Measurements from ENCODE around the gene RPS21. TPM values are rescaled to one million over a fixed set of nuclear protein-coding genes. Genes with fewer than 3 reads are reported as not detected.

The RPS21 gene
- total RNA-seq, 1 donor from 2014 or later, result 1,907 TPM

DNA sequence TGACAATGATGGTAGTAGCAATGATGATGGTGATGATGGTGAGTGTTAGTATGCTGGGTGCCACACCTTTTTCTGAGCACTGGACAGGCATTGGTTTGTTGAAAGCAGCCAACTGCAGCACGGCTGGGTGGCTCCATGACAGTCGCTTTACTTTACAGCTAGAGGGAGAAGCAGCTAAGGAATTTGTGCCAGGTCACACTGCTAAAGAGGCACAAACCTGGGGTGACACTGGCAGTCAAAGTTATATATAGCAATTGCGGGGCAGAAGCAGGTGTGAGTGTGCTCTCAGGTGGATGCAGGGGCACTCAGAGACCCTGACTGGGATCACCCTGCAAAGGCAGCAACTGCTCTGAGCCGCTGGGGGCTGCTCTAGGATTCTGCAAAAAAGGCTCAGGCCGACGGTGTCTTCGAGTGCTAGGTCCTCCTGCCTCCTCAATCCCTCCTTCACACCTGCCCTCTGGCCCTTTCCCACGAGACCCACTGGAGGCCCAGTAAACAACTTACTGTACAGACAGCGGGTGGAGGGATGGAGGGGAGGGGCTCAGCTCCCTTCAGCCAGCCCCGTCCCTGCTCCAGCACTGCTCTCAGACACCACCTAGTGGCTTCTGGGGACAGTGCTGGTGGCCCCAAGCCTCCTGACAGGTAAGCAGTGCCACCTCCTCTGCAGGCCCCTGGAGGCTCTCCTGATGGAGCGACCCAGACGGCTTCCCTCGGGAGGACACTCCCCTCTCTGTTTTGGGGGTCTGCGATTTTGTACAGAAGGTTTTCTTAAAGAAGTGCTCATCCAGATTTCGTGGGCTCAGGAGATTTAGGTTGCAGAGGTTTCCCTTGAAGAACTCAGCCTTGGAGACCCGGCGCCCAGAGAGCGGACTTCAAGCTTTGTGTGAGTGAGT lies 4.4 kb upstream of the RPS21 start:
- DNase-seq (ENCODE audit: low spot score), result peak; percentile 73
- Mint-ChIP-seq H3K4me3 (peak overlapping the region; percentile 30), H3K27me3 (ENCODE audit: insufficient read depth) (no peaks in the 10 kb centered on the region), H3K27ac (peak overlapping the region; percentile 4), H3K4me1 (ENCODE audit: low read depth) (peaks cover 19% of the 10 kb centered on the region), H3K9me3 (peaks cover 5% of the 10 kb centered on the region), H3K36me3 (ENCODE audit: low read depth) (peaks cover 17% of the 10 kb centered on the region)
- intact Hi-C loops (cut with micrococcal nuclease), result loop anchor here (1.0 to 10.0 kb wide), 3 partner anchors 80 to 372 kb away; partner anchors contain the start of gene ADRM1

GRCh38 chr20:62387219-62387913 lies 463 bp downstream of the RPS21 start:
- H3K4me3 Mint-ChIP-seq, result peak overlapping the region; percentile 93
- peaks cover 39% of the 10 kb centered on the region for H3K4me1 Mint-ChIP-seq (ENCODE audit: low read depth)
- no peak for DNase-seq (ENCODE audit: low spot score)
- peaks cover 40% of the 10 kb centered on the region for H3K36me3 Mint-ChIP-seq (ENCODE audit: low read depth)
- no peaks in the 10 kb centered on the region for H3K27me3 Mint-ChIP-seq (ENCODE audit: insufficient read depth)
- H3K9me3 Mint-ChIP-seq, result no peaks in the 10 kb centered on the region
- H3K27ac Mint-ChIP-seq, result peak overlapping the region; percentile 77
- intact Hi-C loops (cut with micrococcal nuclease), result loop anchor here (1.0 to 10.0 kb wide), 10 partner anchors 20 to 540 kb away; partner anchors contain the start of genes ADRM1, CABLES2, DIDO1 and LSM14B

DNA sequence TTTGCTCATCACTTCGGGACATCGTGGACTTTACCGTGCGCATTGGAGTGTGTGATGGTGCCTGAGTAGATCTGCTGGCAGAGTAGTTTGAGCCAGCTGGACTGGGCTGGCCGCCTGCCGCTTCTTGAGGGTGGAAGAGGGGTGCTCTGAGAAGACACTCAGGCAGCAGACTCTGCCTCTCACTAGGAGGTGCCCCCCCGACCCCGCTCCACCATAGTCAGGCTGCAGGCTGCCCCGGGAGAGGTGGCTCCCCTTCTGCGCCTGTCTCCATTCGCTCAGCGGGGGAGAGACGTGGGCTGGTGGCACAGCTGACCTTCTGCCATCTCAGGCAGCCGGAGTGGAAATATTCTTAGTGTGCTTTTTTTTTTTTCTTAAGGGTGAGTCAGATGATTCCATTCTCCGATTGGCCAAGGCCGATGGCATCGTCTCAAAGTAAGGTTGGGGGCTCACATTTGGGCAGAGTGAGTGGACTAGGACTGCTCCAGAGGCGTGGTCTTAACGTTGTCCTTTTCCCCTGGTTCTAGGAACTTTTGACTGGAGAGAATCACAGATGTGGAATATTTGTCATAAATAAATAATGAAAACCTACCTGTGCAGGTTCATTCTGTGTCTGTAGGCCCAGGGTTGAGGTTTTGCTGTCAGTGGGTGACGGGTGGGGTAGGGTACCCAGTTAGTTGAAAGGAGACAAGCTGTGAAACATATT lies 1.2 kb downstream of the RPS21 start:
- intact Hi-C loops (cut with micrococcal nuclease), result loop anchor here (1.0 to 10.0 kb wide), 10 partner anchors 19 to 539 kb away; partner anchors contain the start of genes ADRM1, CABLES2, DIDO1 and LSM14B
- Mint-ChIP-seq H3K4me1 (ENCODE audit: low read depth) (peaks cover 34% of the 10 kb centered on the region), H3K36me3 (ENCODE audit: low read depth) (peaks cover 36% of the 10 kb centered on the region), H3K4me3 (peak overlapping the region; percentile 93), H3K27ac (peak overlapping the region; percentile 77), H3K9me3 (no peaks in the 10 kb centered on the region), H3K27me3 (ENCODE audit: insufficient read depth) (no peaks in the 10 kb centered on the region)
- no peak for DNase-seq (ENCODE audit: low spot score)

DNA sequence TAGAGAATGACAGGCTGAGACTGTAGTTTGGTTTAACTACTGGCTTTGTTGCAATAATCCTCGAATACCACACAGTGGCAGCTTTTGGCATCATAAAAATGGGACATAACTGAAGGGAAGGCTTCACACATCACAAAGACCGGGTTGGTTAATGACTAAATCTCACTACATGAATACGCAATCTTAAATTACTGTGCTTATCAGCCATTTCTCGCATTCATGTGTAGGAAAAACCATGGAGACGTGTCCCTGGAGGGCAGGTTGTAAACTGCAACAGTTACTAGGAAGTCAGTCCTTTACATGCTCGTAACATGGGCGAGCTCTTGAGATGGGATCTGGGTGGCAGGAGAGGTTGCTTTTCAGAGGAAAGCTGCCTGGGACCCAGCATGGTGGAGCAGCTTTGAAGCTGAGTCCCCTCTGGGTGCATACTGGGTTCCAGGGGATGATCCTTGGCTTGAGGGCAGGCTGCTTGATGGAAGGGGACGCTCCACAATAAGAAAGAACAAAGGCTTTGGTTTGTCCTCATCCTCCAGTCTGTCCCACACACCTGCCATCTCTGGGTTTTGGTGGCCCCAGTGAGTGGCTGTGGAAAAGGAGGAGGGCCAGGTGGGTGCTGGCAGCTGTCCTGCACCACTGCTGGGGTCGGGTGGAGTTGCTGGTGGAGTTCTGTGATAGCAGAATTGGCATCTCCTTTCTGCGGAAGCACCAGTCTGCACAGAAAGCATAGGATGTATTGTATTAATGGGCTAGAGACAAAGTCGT lies 2.1 kb downstream of the RPS21 start:
- Mint-ChIP-seq H3K9me3 (no peaks in the 10 kb centered on the region), H3K4me1 (ENCODE audit: low read depth) (peaks cover 29% of the 10 kb centered on the region), H3K36me3 (ENCODE audit: low read depth) (peaks cover 33% of the 10 kb centered on the region), H3K4me3 (peak overlapping the region; percentile 93), H3K27ac (peak overlapping the region; percentile 63), H3K27me3 (ENCODE audit: insufficient read depth) (no peaks in the 10 kb centered on the region)
- intact Hi-C loops (cut with micrococcal nuclease), result loop anchor here (5.0 to 10.0 kb wide), 4 partner anchors 226 to 538 kb away; partner anchors contain the start of genes DIDO1, PSMA7, SLCO4A1 and SS18L1
- no peak for DNase-seq (ENCODE audit: low spot score)

DNA sequence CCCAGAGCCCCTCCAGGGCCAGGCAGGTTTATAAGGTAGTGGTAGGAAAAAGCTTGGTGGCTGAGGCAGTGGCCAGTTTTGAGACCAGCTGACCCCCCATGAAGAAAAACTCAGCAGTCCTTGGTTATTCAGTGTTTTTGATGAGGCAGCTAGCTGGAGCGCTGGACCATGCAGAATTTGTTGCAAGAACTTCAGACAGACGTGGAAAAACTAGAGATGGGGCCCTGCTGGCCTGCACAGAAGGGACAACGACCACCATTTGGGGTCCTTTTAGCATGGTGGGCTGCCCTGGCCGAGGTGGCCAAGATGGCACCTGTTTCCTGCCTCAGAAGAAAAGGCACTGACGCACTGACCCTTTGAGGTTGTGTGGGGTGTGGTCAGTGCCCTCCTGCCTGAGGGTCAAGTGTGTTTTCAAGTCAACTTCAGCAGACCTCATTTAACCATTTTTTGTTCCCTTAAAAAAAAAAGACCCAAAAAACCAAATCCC lies 2.7 kb downstream of the RPS21 start:
- peaks cover 29% of the 10 kb centered on the region for H3K4me1 Mint-ChIP-seq (ENCODE audit: low read depth)
- peaks cover 31% of the 10 kb centered on the region for H3K36me3 Mint-ChIP-seq (ENCODE audit: low read depth)
- DNase-seq (ENCODE audit: low spot score), result no peak
- intact Hi-C loops (cut with micrococcal nuclease), result loop anchor here (5.0 to 10.0 kb wide), 4 partner anchors 225 to 538 kb away; partner anchors contain the start of genes DIDO1, PSMA7, SLCO4A1 and SS18L1
- peak overlapping the region; percentile 12 for H3K27ac Mint-ChIP-seq
- no peak overlapping the region for H3K4me3 Mint-ChIP-seq
- H3K27me3 Mint-ChIP-seq (ENCODE audit: insufficient read depth), result no peaks in the 10 kb centered on the region
- no peaks in the 10 kb centered on the region for H3K9me3 Mint-ChIP-seq

- Mint-ChIP-seq H3K4me3 (no peak overlapping the region), H3K36me3 (ENCODE audit: low read depth) (peaks cover 31% of the 10 kb centered on the region), H3K9me3 (no peaks in the 10 kb centered on the region), H3K27ac (no peak overlapping the region), H3K4me1 (ENCODE audit: low read depth) (peaks cover 24% of the 10 kb centered on the region), H3K27me3 (ENCODE audit: insufficient read depth) (no peaks in the 10 kb centered on the region)
- DNase-seq (ENCODE audit: low spot score), result no peak
- intact Hi-C loops (cut with micrococcal nuclease), result no loop called here
Observed at GRCh38 chr20:62390317-62391164, 3.6 kb downstream of the RPS21 start.

DNA sequence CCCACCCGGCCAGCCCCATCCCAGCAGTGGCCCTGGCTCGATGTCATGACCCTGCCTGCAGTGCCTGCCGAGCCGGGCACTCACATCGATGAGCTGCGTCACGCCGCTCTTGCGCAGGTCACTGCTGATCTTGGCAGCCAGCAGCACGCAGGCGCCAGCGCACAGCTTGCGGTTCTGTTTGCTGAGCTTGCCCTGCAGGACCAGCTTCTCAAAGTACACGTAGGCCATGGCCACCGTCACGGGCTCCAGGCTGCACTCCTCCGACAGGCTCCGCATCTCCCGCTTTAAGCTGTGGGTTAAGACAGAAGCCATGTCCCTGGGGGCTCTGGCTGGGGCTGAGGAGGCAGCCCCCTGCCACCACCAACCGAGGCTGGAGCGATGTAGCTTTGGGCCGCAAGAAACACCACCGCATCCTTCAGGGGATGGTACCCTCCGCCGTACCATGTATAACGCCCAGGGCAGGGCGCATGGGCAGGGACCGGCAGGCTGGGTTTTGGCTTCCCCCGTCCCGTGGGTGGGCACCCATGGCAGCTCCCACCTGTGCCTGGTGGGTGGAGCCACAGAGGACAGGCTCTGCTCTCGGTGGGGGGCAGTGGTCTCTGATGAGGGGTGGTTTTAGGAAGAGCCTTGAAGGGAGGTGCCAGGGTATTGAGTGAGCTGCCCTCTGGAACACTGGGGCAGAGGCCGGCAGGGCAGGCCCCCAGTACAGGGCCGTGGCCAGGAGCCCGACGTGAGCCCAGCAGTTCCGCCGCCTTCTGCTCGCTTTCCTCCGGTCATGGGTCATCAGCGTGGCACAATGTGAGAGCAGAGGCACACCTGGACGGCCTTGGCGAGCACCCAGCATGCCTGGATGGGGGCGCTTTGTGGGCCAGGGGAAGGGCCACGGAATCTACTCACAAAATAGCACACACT lies 4.5 kb downstream of the RPS21 start:
- no peak overlapping the region for H3K4me3 Mint-ChIP-seq
- DNase-seq (ENCODE audit: low spot score), result no peak
- H3K9me3 Mint-ChIP-seq, result no peaks in the 10 kb centered on the region
- no peaks in the 10 kb centered on the region for H3K27me3 Mint-ChIP-seq (ENCODE audit: insufficient read depth)
- intact Hi-C loops (cut with micrococcal nuclease), result no loop called here
- peaks cover 31% of the 10 kb centered on the region for H3K36me3 Mint-ChIP-seq (ENCODE audit: low read depth)
- peaks cover 22% of the 10 kb centered on the region for H3K4me1 Mint-ChIP-seq (ENCODE audit: low read depth)
- no peak overlapping the region for H3K27ac Mint-ChIP-seq

DNA sequence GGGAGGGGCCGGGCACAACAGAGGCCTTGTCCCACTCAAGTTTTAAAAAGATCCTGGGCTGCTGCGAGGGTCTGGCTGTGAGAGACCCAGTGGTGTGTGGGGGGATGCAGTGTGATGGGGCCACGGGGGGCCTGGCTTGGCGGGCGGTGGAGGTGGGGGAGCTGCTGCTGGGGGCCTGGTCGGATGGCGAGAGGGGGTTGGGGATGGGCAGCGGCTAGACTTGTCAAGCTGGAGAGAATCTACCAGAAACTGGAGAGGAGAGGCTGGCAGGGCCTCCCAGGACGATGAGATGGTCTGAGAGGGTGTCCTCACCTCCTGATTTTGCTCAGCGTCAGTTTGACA lies 5.1 kb downstream of the RPS21 start:
- Mint-ChIP-seq H3K27ac (no peak overlapping the region), H3K4me1 (ENCODE audit: low read depth) (peaks cover 22% of the 10 kb centered on the region), H3K9me3 (no peaks in the 10 kb centered on the region), H3K27me3 (ENCODE audit: insufficient read depth) (no peaks in the 10 kb centered on the region), H3K4me3 (no peak overlapping the region), H3K36me3 (ENCODE audit: low read depth) (peaks cover 31% of the 10 kb centered on the region)
- no peak for DNase-seq (ENCODE audit: low spot score)
- intact Hi-C loops (cut with micrococcal nuclease), result no loop called here

DNA sequence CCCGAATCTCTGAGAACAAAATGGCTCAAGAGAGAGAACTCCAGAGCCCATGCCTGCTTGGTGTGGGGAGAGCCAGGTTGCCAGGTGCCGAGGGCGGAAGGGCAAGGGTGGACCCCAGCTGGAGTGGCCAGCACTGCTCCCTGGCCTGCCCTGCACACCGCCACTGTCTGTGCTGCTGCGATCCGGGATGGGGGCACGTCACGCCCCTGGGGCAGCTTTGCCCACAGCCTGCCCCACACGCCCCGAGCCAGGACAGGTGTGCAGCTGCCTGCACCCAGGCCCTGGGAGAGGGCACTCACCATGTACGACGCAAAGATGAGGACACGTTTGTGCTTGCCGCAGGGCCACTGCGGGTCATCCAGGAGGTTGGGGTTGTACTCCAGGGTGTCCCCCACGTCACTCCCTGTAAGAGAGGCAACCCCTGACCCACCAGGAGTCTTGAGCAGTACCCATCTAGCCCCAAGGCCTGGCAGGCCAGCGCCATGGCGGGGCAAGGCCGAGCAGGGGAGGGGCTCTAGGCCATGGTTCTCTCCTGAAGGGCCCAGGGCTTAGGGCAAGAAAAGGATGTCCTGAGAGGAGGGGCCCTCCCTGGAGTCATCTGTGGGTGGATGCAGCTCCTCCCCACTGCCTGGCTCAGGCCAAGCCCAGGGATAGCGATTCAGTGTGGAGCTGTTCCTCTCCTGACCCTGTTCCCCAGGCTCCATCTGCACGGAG lies 5.9 kb downstream of the RPS21 start:
- H3K4me3 Mint-ChIP-seq, result no peak overlapping the region
- intact Hi-C loops (cut with micrococcal nuclease), result no loop called here
- H3K9me3 Mint-ChIP-seq, result no peaks in the 10 kb centered on the region
- peaks cover 18% of the 10 kb centered on the region for H3K4me1 Mint-ChIP-seq (ENCODE audit: low read depth)
- DNase-seq (ENCODE audit: low spot score), result no peak
- peak overlapping the region; percentile 23 for H3K27ac Mint-ChIP-seq
- no peaks in the 10 kb centered on the region for H3K27me3 Mint-ChIP-seq (ENCODE audit: insufficient read depth)
- H3K36me3 Mint-ChIP-seq (ENCODE audit: low read depth), result peaks cover 30% of the 10 kb centered on the region

DNA sequence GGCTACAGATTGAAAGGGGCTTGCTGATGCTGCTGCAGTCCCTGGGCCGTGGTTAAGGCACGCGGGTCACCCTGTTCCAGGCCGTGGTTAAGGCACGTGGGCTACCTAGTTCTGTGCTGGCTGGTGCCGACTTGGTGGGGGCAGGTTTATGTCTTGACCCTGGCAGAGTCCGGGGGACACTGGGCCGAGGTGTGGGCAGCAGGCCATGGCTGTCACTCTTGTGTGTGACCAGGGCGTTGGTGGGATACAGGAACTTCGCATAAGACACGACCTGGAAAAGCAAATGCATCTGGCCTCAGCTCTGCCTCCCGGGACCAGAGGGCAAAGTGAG lies 6.4 kb downstream of the RPS21 start:
- no peak for DNase-seq (ENCODE audit: low spot score)
- Mint-ChIP-seq H3K36me3 (ENCODE audit: low read depth) (peaks cover 30% of the 10 kb centered on the region), H3K27ac (no peak overlapping the region), H3K27me3 (ENCODE audit: insufficient read depth) (no peaks in the 10 kb centered on the region), H3K9me3 (no peaks in the 10 kb centered on the region), H3K4me3 (no peak overlapping the region), H3K4me1 (ENCODE audit: low read depth) (peaks cover 13% of the 10 kb centered on the region)
- intact Hi-C loops (cut with micrococcal nuclease), result no loop called here
